Measurements from ENCODE around the gene MED1. TPM values are rescaled to one million over a fixed set of nuclear protein-coding genes. Genes with fewer than 3 reads are reported as not detected.

MED1 gene
- total and polyA plus RNA-seq, 2 donors from 2014 or later: 7.1 to 34.6 TPM

DNA sequence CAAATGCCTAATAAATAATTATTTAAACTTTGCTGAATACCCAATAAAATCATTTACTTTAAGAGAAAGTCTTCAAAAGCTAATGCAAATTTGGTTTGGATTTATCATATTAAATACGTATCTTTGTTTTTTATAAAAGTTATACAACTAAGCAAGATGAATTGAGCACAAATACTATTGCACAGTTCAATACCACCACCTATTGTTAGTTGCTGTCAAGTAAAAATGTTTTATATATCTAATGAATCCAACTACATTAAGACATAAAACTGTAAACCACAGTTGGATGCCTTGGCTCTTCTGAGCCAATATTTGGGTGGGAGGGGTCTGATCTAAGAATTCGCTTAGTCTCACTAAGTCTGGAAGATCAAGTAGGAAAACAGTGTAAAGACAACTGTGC, 57.3 kb downstream of the MED1 start:
- intact Hi-C loops (cut with DNase I): no loop called here
- no peak for TF ChIP-seq CTCF (IDR thresholded peaks at IDR 0.05; ENCODE audit: borderline replicate concordance, extremely low read depth, insufficient read depth)
- Histone ChIP-seq H3K4me3 (ENCODE audit: low read length in 3 of 3) (no peak overlapping the region), H3K4me1 (ENCODE audit: control insufficient read depth in 2 of 3, insufficient read depth in 2 of 3, low read depth in 1 of 3, low read length in 3 of 3) (no peaks in the 10 kb centered on the region), H3K9ac (ENCODE audit: low read length in 3 of 3) (no peak overlapping the region), H3K9me3 (ENCODE audit: control insufficient read depth in 2 of 3, insufficient read depth in 1 of 3, low read length in 3 of 3) (no peaks in the 10 kb centered on the region), H3K27ac (ENCODE audit: low read depth in 2 of 2, low read length in 2 of 2) (no peak overlapping the region), H3K36me3 (ENCODE audit: control insufficient read depth in 2 of 3, insufficient read depth in 3 of 3, low read length in 3 of 3) (no peaks in the 10 kb centered on the region), H3K27me3 (ENCODE audit: control insufficient read depth, insufficient read depth, low read length) (no peaks in the 10 kb centered on the region)
- FAIRE-seq (no peak), DNase-seq (no peak)

GRCh38 chr17:39391448-39391847, 59.6 kb downstream of the MED1 start:
- no peak overlapping the region for H3K9ac ChIP-seq (ENCODE audit: low read length in 3 of 3)
- intact Hi-C loops (cut with DNase I): no loop called here
- no peak overlapping the region for H3K27ac ChIP-seq (ENCODE audit: low read depth in 2 of 2, low read length in 2 of 2)
- H3K4me3 ChIP-seq (ENCODE audit: low read length in 3 of 3): no peak overlapping the region
- H3K4me1 ChIP-seq (ENCODE audit: control insufficient read depth in 2 of 3, insufficient read depth in 2 of 3, low read depth in 1 of 3, low read length in 3 of 3): no peaks in the 10 kb centered on the region
- FAIRE-seq (no peak), DNase-seq (no peak)
- no peaks in the 10 kb centered on the region for H3K9me3 ChIP-seq (ENCODE audit: control insufficient read depth in 2 of 3, insufficient read depth in 1 of 3, low read length in 3 of 3)
- no peak for TF ChIP-seq CTCF (IDR thresholded peaks at IDR 0.05; ENCODE audit: borderline replicate concordance, extremely low read depth, insufficient read depth)
- H3K27me3 ChIP-seq (ENCODE audit: control insufficient read depth, insufficient read depth, low read length): no peaks in the 10 kb centered on the region
- no peaks in the 10 kb centered on the region for H3K36me3 ChIP-seq (ENCODE audit: control insufficient read depth in 2 of 3, insufficient read depth in 3 of 3, low read length in 3 of 3)

- Histone ChIP-seq H3K27me3 (ENCODE audit: control insufficient read depth, insufficient read depth, low read length) (no peaks in the 10 kb centered on the region), H3K36me3 (ENCODE audit: control insufficient read depth in 2 of 3, insufficient read depth in 3 of 3, low read length in 3 of 3) (no peaks in the 10 kb centered on the region), H3K4me3 (ENCODE audit: low read length in 3 of 3) (no peak overlapping the region), H3K27ac (ENCODE audit: low read depth in 2 of 2, low read length in 2 of 2) (no peak overlapping the region), H3K9ac (ENCODE audit: low read length in 3 of 3) (no peak overlapping the region), H3K4me1 (ENCODE audit: control insufficient read depth in 2 of 3, insufficient read depth in 2 of 3, low read depth in 1 of 3, low read length in 3 of 3) (no peaks in the 10 kb centered on the region), H3K9me3 (ENCODE audit: control insufficient read depth in 2 of 3, insufficient read depth in 1 of 3, low read length in 3 of 3) (no peaks in the 10 kb centered on the region)
- DNase-seq (no peak), FAIRE-seq (no peak)
- no peak for TF ChIP-seq CTCF (IDR thresholded peaks at IDR 0.05; ENCODE audit: borderline replicate concordance, extremely low read depth, insufficient read depth)
- intact Hi-C loops (cut with DNase I): no loop called here
Measured at GRCh38 chr17:39385040-39385439, 66.0 kb downstream of the MED1 start.

DNA sequence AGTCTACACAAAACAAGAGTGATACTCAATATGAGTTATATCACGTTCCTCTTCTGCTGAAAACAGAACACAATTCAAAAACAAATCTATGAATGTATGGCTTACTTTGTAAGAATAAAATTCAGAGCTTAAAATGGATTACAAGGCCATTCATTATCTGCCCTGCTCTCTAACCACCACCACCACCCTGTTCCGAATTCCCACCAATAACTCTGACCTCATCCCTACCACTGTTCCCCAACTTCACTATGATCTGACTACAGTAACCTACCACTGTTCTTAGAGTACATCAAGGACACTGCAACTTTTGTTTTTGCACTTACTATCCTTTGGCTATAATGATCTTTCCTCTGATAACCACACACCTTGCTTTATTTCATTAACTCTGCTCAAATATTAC, 70.9 kb downstream of the MED1 start:
- Histone ChIP-seq H3K4me1 (ENCODE audit: control insufficient read depth in 2 of 3, insufficient read depth in 2 of 3, low read depth in 1 of 3, low read length in 3 of 3) (peaks cover 0 to 4% (median 0%) of the 10 kb centered on the region in 3 donors), H3K27me3 (ENCODE audit: control insufficient read depth, insufficient read depth, low read length) (no peaks in the 10 kb centered on the region), H3K9me3 (ENCODE audit: control insufficient read depth in 2 of 3, insufficient read depth in 1 of 3, low read length in 3 of 3) (no peaks in the 10 kb centered on the region), H3K27ac (ENCODE audit: low read depth in 2 of 2, low read length in 2 of 2) (no peak overlapping the region), H3K36me3 (ENCODE audit: control insufficient read depth in 2 of 3, insufficient read depth in 3 of 3, low read length in 3 of 3) (no peaks in the 10 kb centered on the region), H3K4me3 (ENCODE audit: low read length in 3 of 3) (no peak overlapping the region), H3K9ac (ENCODE audit: low read length in 3 of 3) (no peak overlapping the region)
- FAIRE-seq: no peak
- intact Hi-C loops (cut with DNase I): no loop called here
- no peak for DNase-seq
- no peak for TF ChIP-seq CTCF (IDR thresholded peaks at IDR 0.05; ENCODE audit: borderline replicate concordance, extremely low read depth, insufficient read depth)
